A549 (cell line): ENCODE results near the gene APOC3. TPM values are rescaled to one million over a fixed set of nuclear protein-coding genes. Genes with fewer than 3 reads are reported as not detected.

Source experiments
- ATAC-seq, 2 experiments: fragments of 200-7000 bp in 1 of 2; fragments of >200 bp in 1 of 2; cut with Nextera tagmentation in 1 of 2; cut with Tn5 transposase in 1 of 2; 3 replicates each; pipeline versions ENCODE4 v1.8.0 to v1.9.1; 2018 to 2020; ENCODE audit warnings: mild to moderate bottlenecking in 1 of 2, moderate library complexity in 1 of 2
- CTCF ChIA-PET: fragments of 300-600 bp; sonication (Branson Sonifier 250); formaldehyde crosslinking; extraction: SDS; loops from one replicate; lab custom pipeline; 2021; ENCODE audit warnings: antibody characterized with exemption, inconsistent platforms; lab: Yijun Ruan, JAX
- POLR2A ChIA-PET: fragments of 350-600 bp; formaldehyde crosslinking; extraction: SDS; loops from one replicate; lab custom pipeline; 2021; ENCODE audit warnings: antibody characterized with exemption, inconsistent platforms; lab: Yijun Ruan, JAX
- DNase-seq, 2 experiments: peaks; one replicate each; pipeline versions ENCODE4 v3.0.0 to v3.0.0-alpha.2; 2011 to 2016; ENCODE audit warnings: low read depth in 1 of 2, low spot score in 1 of 2
- FAIRE-seq: peaks from 2 replicates; lab custom pipeline; 2011; peaks lifted over from hg19 to GRCh38; lab: Jason Lieb, UNC
- H3K27ac ChIP-seq, 2 experiments: fragments of >200 bp; sonication (Bioruptor Twin); formaldehyde crosslinking; 3 replicates each; pipeline ENCODE4 v1.5.1; 2016 to 2017
- H3K4me1 ChIP-seq: fragments of >200 bp; sonication (Bioruptor Twin); formaldehyde crosslinking; 3 replicates; pipeline ENCODE4 v1.6.1; 2016
- H3K4me2 ChIP-seq: fragments of >200 bp; sonication (Bioruptor Twin); formaldehyde crosslinking; 3 replicates; pipeline ENCODE4 v1.6.1; 2016
- H3K4me3 ChIP-seq: fragments of >200 bp; sonication (Bioruptor Twin); formaldehyde crosslinking; 3 replicates; pipeline ENCODE4 v1.5.1; 2016
- H3K9me3 ChIP-seq: fragments of >200 bp; sonication (Bioruptor Twin); formaldehyde crosslinking; 3 replicates; pipeline ENCODE4 v1.6.1; 2016
- ATOH8 ChIP-seq: fragments of 250-450 bp; sonication (Bioruptor Pico); IDR thresholded peaks from 2 replicates; pipeline ENCODE4 v1.5.0; 2020; ENCODE audit warnings: low read depth, mild to moderate bottlenecking, moderate library complexity
- CBX2 ChIP-seq: fragments of 200-600 bp; sonication (generic); IDR thresholded peaks from 2 replicates; pipeline ENCODE4 v1.6.1; 2016; ENCODE audit warnings: low read depth, mild to moderate bottlenecking, borderline replicate concordance
- CBX8 ChIP-seq: fragments of 200-600 bp; sonication (generic); IDR thresholded peaks from 2 replicates; pipeline ENCODE4 v1.6.1; 2016
- CHD2 ChIP-seq: fragments of 150-350 bp; IDR thresholded peaks from 2 replicates; pipeline ENCODE4 v1.6.1; 2014; ENCODE audit warnings: low read length; ENCODE audit not compliant: partially characterized antibody
- E2F6 ChIP-seq: IDR thresholded peaks from 2 replicates; pipeline ENCODE4 v1.6.1; 2012; ENCODE audit warnings: low read depth, borderline replicate concordance
- EHF ChIP-seq: fragments of 250-450 bp; sonication (Bioruptor Pico); IDR thresholded peaks from 2 replicates; pipeline ENCODE4 v1.5.0; 2020; ENCODE audit warnings: mild to moderate bottlenecking
- EHMT2 ChIP-seq: fragments of 200-600 bp; sonication (generic); IDR thresholded peaks from 2 replicates; pipeline ENCODE4 v1.6.1; 2016; ENCODE audit warnings: antibody characterized with exemption, low read depth, mild to moderate bottlenecking, moderate library complexity
- FOSB ChIP-seq: fragments of 250-450 bp; sonication (Bioruptor Pico); IDR thresholded peaks from 2 replicates; pipeline ENCODE4 v1.5.0; 2020; ENCODE audit warnings: mild to moderate bottlenecking, moderate library complexity
- KDM5A ChIP-seq: fragments of 200-600 bp; sonication (generic); IDR thresholded peaks from 2 replicates; pipeline ENCODE4 v1.6.1; 2016; ENCODE audit warnings: antibody characterized with exemption, mild to moderate bottlenecking
- MYC ChIP-seq: IDR thresholded peaks from 2 replicates; pipeline ENCODE4 v1.6.1; 2012; ENCODE audit warnings: mild to moderate bottlenecking, inconsistent platforms, low read length, improper control_type of control experiment, borderline replicate concordance
- RAD21 ChIP-seq, 2 experiments: fragments of >200 bp in 1 of 2; sonication (Bioruptor Twin) in 1 of 2; formaldehyde crosslinking in 1 of 2; IDR thresholded peaks in 1 of 2; conservative IDR thresholded peaks in 1 of 2; 2 replicates in 1 of 2; 3 replicates in 1 of 2; pipeline ENCODE4 v1.6.1; 2012 to 2018; ENCODE audit warnings: inconsistent platforms in 1 of 2
- RCOR1 ChIP-seq: fragments of 150-350 bp; IDR thresholded peaks from 2 replicates; pipeline ENCODE4 v1.6.1; 2014; ENCODE audit warnings: antibody characterized with exemption, low read length, low read depth
- TP53 ChIP-seq: fragments of 250-450 bp; sonication (Bioruptor Pico); IDR thresholded peaks from 2 replicates; pipeline ENCODE4 v1.5.0; 2021; ENCODE audit warnings: mild to moderate bottlenecking, moderate library complexity
- ZNF302 ChIP-seq: fragments of 250-450 bp; sonication (Bioruptor Pico); IDR thresholded peaks from 2 replicates; pipeline ENCODE4 v1.9.0; 2021; ENCODE audit warnings: inconsistent platforms, mild to moderate bottlenecking, moderate library complexity
- WGBS: methylation state at CpG from one replicate; pipeline ENCODE4 v1.1.6; 2017; ENCODE audit errors: missing lambda C conversion rate; 5-methylcytosine and 5-hydroxymethylcytosine counted together
- polyA minus RNA-seq: library from RNA; depleted of rRNA, polyadenylated mRNA; stranded (reverse); fragments of >200 nt; gene quantifications from 2 replicates; pipeline ENCODE4 v1.2.3, GENCODE V29; 2011; rRNA and poly(A)+ RNA removed
- polyA plus RNA-seq, 4 experiments: library from polyadenylated mRNA; depleted of rRNA in 3 of 4; stranded (reverse); fragments of >200 nt; fragmentation: RNase III in 1 of 4; extraction: RNeasy Plus Mini Kit Qiagen cat#74134 plus additional on column Dnase treatment in 1 of 4; gene quantifications; 2 replicates in 3 of 4; 3 replicates in 1 of 4; pipeline ENCODE4 v1.2.3, GENCODE V29; 2011 to 2017
- TF ChIP-seq, protein P1 (sequence below): fragments of 450-650 bp; IDR thresholded peaks from 2 replicates; pipeline ENCODE4 v1.6.1; 2014; ENCODE audit warnings: antibody characterized with exemption
- TF ChIP-seq, protein P2 (sequence below): IDR thresholded peaks from 2 replicates; pipeline ENCODE4 v1.6.1; 2012
- TF ChIP-seq, protein P3 (sequence below): fragments of 200-600 bp; sonication (generic); IDR thresholded peaks from 2 replicates; pipeline ENCODE4 v1.6.1; 2016; ENCODE audit warnings: antibody characterized with exemption, mild to moderate bottlenecking, moderate library complexity

The APOC3 gene
- polyA plus RNA-seq (2011; rRNA removed) (not detected in 2 replicates), polyA plus RNA-seq (2017; fragmentation: RNase III; extraction: RNeasy Plus Mini Kit Qiagen cat#74134 plus additional on column Dnase treatment) (not detected in 3 replicates), polyA minus RNA-seq (not detected in 2 replicates)
- polyA plus RNA-seq (2012; cell fraction: cytosol; rRNA removed) = not detected in 2 replicates
- polyA plus RNA-seq (2012; cell fraction: nucleus; rRNA removed) = not detected in 2 replicates

- FAIRE-seq (no peak), DNase-seq (no peak), ATAC-seq (no peak; a peak in 1 of 6 replicates)
- H3K4me3 ChIP-seq = no peak within 1 kb of the TSS
- CTCF ChIA-PET = interaction anchor here (0.5 to 2.2 kb wide), 3 partner anchors 38 to 314 kb away, joined by 3 to 4 read pairs (median 3); partner anchors contain the start of gene APOA5
- H3K4me1 ChIP-seq = no peaks in the 10 kb centered on the region
- POLR2A ChIA-PET = no interaction called here
- 47% methylated on average over 2 of the region's 9 CpGs for WGBS
- H3K27ac ChIP-seq = no peak within 1 kb of the TSS
- H3K9me3 ChIP-seq = no peaks in the 10 kb centered on the region
- no peak within 1 kb of the TSS for H3K4me2 ChIP-seq
- TF ChIP-seq, protein P1, sequence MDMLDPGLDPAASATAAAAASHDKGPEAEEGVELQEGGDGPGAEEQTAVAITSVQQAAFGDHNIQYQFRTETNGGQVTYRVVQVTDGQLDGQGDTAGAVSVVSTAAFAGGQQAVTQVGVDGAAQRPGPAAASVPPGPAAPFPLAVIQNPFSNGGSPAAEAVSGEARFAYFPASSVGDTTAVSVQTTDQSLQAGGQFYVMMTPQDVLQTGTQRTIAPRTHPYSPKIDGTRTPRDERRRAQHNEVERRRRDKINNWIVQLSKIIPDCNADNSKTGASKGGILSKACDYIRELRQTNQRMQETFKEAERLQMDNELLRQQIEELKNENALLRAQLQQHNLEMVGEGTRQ = no peak
- TF ChIP-seq CHD2 = no peak
- TF ChIP-seq EHMT2 = no peak
- TF ChIP-seq TP53 (CRISPR knock-in tag) = no peak
- TF ChIP-seq ATOH8 (CRISPR knock-in tag) = no peak
- no peak for TF ChIP-seq E2F6
- TF ChIP-seq, protein P2, sequence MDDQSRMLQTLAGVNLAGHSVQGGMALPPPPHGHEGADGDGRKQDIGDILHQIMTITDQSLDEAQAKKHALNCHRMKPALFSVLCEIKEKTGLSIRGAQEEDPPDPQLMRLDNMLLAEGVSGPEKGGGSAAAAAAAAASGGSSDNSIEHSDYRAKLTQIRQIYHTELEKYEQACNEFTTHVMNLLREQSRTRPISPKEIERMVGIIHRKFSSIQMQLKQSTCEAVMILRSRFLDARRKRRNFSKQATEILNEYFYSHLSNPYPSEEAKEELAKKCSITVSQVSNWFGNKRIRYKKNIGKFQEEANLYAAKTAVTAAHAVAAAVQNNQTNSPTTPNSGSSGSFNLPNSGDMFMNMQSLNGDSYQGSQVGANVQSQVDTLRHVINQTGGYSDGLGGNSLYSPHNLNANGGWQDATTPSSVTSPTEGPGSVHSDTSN = no peak
- TF ChIP-seq FOSB = no peak
- TF ChIP-seq RCOR1 = no peak
- TF ChIP-seq RAD21 (conservative IDR thresholded peaks at IDR 0.05 in 1 of 2, IDR thresholded peaks at IDR 0.05 in 1 of 2) = no peak
- TF ChIP-seq ZNF302 (CRISPR knock-in tag) = no peak
- TF ChIP-seq EHF (CRISPR knock-in tag) = no peak
- no peak for TF ChIP-seq KDM5A
- TF ChIP-seq, protein P3, sequence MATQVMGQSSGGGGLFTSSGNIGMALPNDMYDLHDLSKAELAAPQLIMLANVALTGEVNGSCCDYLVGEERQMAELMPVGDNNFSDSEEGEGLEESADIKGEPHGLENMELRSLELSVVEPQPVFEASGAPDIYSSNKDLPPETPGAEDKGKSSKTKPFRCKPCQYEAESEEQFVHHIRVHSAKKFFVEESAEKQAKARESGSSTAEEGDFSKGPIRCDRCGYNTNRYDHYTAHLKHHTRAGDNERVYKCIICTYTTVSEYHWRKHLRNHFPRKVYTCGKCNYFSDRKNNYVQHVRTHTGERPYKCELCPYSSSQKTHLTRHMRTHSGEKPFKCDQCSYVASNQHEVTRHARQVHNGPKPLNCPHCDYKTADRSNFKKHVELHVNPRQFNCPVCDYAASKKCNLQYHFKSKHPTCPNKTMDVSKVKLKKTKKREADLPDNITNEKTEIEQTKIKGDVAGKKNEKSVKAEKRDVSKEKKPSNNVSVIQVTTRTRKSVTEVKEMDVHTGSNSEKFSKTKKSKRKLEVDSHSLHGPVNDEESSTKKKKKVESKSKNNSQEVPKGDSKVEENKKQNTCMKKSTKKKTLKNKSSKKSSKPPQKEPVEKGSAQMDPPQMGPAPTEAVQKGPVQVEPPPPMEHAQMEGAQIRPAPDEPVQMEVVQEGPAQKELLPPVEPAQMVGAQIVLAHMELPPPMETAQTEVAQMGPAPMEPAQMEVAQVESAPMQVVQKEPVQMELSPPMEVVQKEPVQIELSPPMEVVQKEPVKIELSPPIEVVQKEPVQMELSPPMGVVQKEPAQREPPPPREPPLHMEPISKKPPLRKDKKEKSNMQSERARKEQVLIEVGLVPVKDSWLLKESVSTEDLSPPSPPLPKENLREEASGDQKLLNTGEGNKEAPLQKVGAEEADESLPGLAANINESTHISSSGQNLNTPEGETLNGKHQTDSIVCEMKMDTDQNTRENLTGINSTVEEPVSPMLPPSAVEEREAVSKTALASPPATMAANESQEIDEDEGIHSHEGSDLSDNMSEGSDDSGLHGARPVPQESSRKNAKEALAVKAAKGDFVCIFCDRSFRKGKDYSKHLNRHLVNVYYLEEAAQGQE = no peak
- TF ChIP-seq MYC = no peak
- no peak for TF ChIP-seq CBX2
- TF ChIP-seq CBX8 = no peak
- TF ChIP-seq, all 56 proteins: peak for 0
Measured at GRCh38 chr11:116829525-116830183, at the start of gene APOC3. Gene APOC3 (plus strand): TSS chr11:116829907. CDS start chr11:116830583, 676 bp downstream.
